Smooth muscle cell (in vitro differentiated cells): ENCODE measurements around the gene IER3. TPM values are rescaled to one million over a fixed set of nuclear protein-coding genes. Genes with fewer than 3 reads are reported as not detected.
A peak's percentile ranks its signal among the peaks of the same experiment; 100 is the strongest.

ENCODE experiments used
- DNase-seq: peaks from one replicate; lab custom pipeline; 2025; ENCODE audit not compliant: unreplicated experiment; lab: John Stamatoyannopoulos, UW
- H2AFZ ChIP-seq: fragments of 200-600 bp; sonication (generic); 2 replicates; pipeline ENCODE4 v1.6.0; 2016; ENCODE audit warnings: antibody characterized with exemption, low read depth, mild to moderate bottlenecking
- H3F3A ChIP-seq: fragments of 200-600 bp; sonication (generic); 2 replicates; pipeline ENCODE4 v1.6.0; 2017; ENCODE audit warnings: antibody characterized with exemption, low read depth
- H3K27ac ChIP-seq: fragments of 200-600 bp; sonication (generic); 2 replicates; pipeline ENCODE4 v1.5.1; 2016; ENCODE audit warnings: low read depth, mild to moderate bottlenecking
- H3K27me3 ChIP-seq: fragments of 200-600 bp; sonication (generic); 2 replicates; pipeline ENCODE4 v1.6.1; 2016; ENCODE audit warnings: low read depth, mild to moderate bottlenecking
- H3K36me3 ChIP-seq: fragments of 200-600 bp; sonication (generic); 2 replicates; pipeline ENCODE4 v1.5.1; 2016; ENCODE audit warnings: low read depth
- H3K4me1 ChIP-seq: fragments of 200-600 bp; sonication (generic); 2 replicates; pipeline ENCODE4 v1.5.1; 2016; ENCODE audit warnings: low read depth
- H3K4me2 ChIP-seq: fragments of 200-600 bp; sonication (generic); 2 replicates; pipeline ENCODE4 v1.6.0; 2016; ENCODE audit warnings: mild to moderate bottlenecking
- H3K4me3 ChIP-seq: fragments of 200-600 bp; sonication (generic); 2 replicates; pipeline ENCODE4 v1.5.1; 2016; ENCODE audit warnings: mild to moderate bottlenecking
- H3K79me2 ChIP-seq: fragments of 200-600 bp; sonication (generic); 2 replicates; pipeline ENCODE4 v1.6.0; 2016; ENCODE audit warnings: low read depth, mild to moderate bottlenecking
- H3K9ac ChIP-seq: fragments of 200-600 bp; sonication (generic); 2 replicates; pipeline ENCODE4 v1.6.0; 2016; ENCODE audit warnings: low read depth
- H3K9me3 ChIP-seq: fragments of 200-600 bp; sonication (generic); replicated peaks from 2 replicates; pipeline ENCODE4 v1.5.1; 2016; ENCODE audit warnings: low read depth
- H4K20me1 ChIP-seq: fragments of 200-600 bp; sonication (generic); 2 replicates; pipeline ENCODE4 v1.6.0; 2016; ENCODE audit warnings: low read depth
- WGBS: methylation state at CpG from one replicate; pipeline ENCODE4 v1.1.7; 2016; ENCODE audit warnings: low lambda C conversion rate; 5-methylcytosine and 5-hydroxymethylcytosine counted together
- polyA plus RNA-seq: library from polyadenylated mRNA; unstranded; fragments of >200 nt; fragmentation: Nextera tagmentation; extraction: Ambion mirVana; gene quantifications from 2 replicates; pipeline ENCODE4 v1.2.1, GENCODE V29; 2016
- total RNA-seq: library from RNA; depleted of rRNA; stranded (reverse); fragments of >200 nt; gene quantifications from 2 replicates; pipeline ENCODE4 v1.2.3, GENCODE V29; 2014
- TF ChIP-seq, protein P1 (sequence below): fragments of 200-600 bp; sonication (generic); IDR thresholded peaks from 2 replicates; pipeline ENCODE4 v1.5.1; 2017; ENCODE audit warnings: borderline replicate concordance, mild to moderate bottlenecking, antibody characterized with exemption; ENCODE audit not compliant: insufficient read depth, poor library complexity, severe bottlenecking

IER3 gene
- total and polyA plus RNA-seq, 2 experiments from 2014 or later: 736 to 811 TPM

- no peak overlapping the region for H2AFZ ChIP-seq
- WGBS: 70% methylated on average over 12 of the region's 12 CpGs
- peaks cover 42% of the 10 kb centered on the region for H3F3A ChIP-seq
- no peaks in the 10 kb centered on the region for H3K27me3 ChIP-seq
- peak overlapping the region; percentile 19 for H3K4me2 ChIP-seq
- no peaks in the 10 kb centered on the region for H3K36me3 ChIP-seq
- no peaks in the 10 kb centered on the region for H3K9me3 ChIP-seq
- H3K4me3 ChIP-seq: no peak overlapping the region
- H4K20me1 ChIP-seq: no peaks in the 10 kb centered on the region
- H3K4me1 ChIP-seq: peaks cover 30% of the 10 kb centered on the region
- H3K79me2 ChIP-seq: no peaks in the 10 kb centered on the region
- peak overlapping the region; percentile 65 for H3K9ac ChIP-seq
- TF ChIP-seq, protein P1, sequence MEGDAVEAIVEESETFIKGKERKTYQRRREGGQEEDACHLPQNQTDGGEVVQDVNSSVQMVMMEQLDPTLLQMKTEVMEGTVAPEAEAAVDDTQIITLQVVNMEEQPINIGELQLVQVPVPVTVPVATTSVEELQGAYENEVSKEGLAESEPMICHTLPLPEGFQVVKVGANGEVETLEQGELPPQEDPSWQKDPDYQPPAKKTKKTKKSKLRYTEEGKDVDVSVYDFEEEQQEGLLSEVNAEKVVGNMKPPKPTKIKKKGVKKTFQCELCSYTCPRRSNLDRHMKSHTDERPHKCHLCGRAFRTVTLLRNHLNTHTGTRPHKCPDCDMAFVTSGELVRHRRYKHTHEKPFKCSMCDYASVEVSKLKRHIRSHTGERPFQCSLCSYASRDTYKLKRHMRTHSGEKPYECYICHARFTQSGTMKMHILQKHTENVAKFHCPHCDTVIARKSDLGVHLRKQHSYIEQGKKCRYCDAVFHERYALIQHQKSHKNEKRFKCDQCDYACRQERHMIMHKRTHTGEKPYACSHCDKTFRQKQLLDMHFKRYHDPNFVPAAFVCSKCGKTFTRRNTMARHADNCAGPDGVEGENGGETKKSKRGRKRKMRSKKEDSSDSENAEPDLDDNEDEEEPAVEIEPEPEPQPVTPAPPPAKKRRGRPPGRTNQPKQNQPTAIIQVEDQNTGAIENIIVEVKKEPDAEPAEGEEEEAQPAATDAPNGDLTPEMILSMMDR: no peak
- DNase-seq: no peak
- H3K27ac ChIP-seq: peak overlapping the region; percentile 100
Observed at GRCh38 chr6:30749554-30750378, 5.4 kb upstream of the IER3 start.

GRCh38 chr6:30748851-30749540 is 4.6 kb upstream of the IER3 start:
- Histone ChIP-seq H3F3A (peaks cover 39% of the 10 kb centered on the region), H4K20me1 (peaks cover 3% of the 10 kb centered on the region), H3K4me2 (peak overlapping the region; percentile 17), H3K9me3 (no peaks in the 10 kb centered on the region), H3K4me1 (peaks cover 30% of the 10 kb centered on the region), H3K9ac (peak overlapping the region; percentile 65), H3K27me3 (no peaks in the 10 kb centered on the region), H3K36me3 (no peaks in the 10 kb centered on the region), H3K4me3 (no peak overlapping the region), H3K79me2 (peaks cover 3% of the 10 kb centered on the region), H3K27ac (peak overlapping the region; percentile 100), H2AFZ (no peak overlapping the region)
- TF ChIP-seq, protein P1: no peak
- 51% methylated on average over 8 of the region's 8 CpGs for WGBS
- no peak for DNase-seq

GRCh38 chr6:30747902-30748769 is 3.8 kb upstream of the IER3 start:
- Histone ChIP-seq H3K27ac (peak overlapping the region; percentile 100), H3K27me3 (no peaks in the 10 kb centered on the region), H3K4me2 (no peak overlapping the region), H3K9ac (peak overlapping the region; percentile 65), H4K20me1 (peaks cover 11% of the 10 kb centered on the region), H3K79me2 (peaks cover 12% of the 10 kb centered on the region), H3K36me3 (no peaks in the 10 kb centered on the region), H3K9me3 (no peaks in the 10 kb centered on the region), H2AFZ (no peak overlapping the region), H3K4me3 (no peak overlapping the region), H3F3A (peaks cover 39% of the 10 kb centered on the region), H3K4me1 (peaks cover 26% of the 10 kb centered on the region)
- TF ChIP-seq, protein P1: no peak
- WGBS: 69% methylated on average over 6 of the region's 6 CpGs
- DNase-seq: no peak
